GM12872 (cell line): ENCODE measurements around the gene KIF4A.

Experiments used
- CTCF ChIP-seq: IDR thresholded peaks from 3 replicates; pipeline ENCODE4 v1.5.1; 2011; ENCODE audit warnings: low read depth, mild to moderate bottlenecking, low read length, moderate library complexity; ENCODE audit not compliant: insufficient read depth

Gene KIF4A

GRCh38 chrX:70432936-70433847 lies 143.3 kb downstream of the KIF4A start:
- no peak for TF ChIP-seq CTCF

- TF ChIP-seq CTCF: peak; percentile 67
These were observed 144.0 kb downstream of the KIF4A start for GRCh38 chrX:70433848-70434351.

- TF ChIP-seq CTCF: no peak
These were observed 144.5 kb downstream of the KIF4A start for GRCh38 chrX:70434352-70434866.

GRCh38 chrX:70434914-70435586 lies 145.1 kb downstream of the KIF4A start:
- TF ChIP-seq CTCF: no peak

- peak; percentile 19; the same call in 1 of the 3 replicates for TF ChIP-seq CTCF
These were observed 146.4 kb downstream of the KIF4A start for GRCh38 chrX:70436343-70436742.

GRCh38 chrX:70437011-70437410 lies 147.1 kb downstream of the KIF4A start:
- no peak for TF ChIP-seq CTCF
